HG03175 (cell line): ENCODE results near the gene ETV2.
"Not testable (repeated sequence)": the region's sequence is repeated elsewhere in the genome, so short reads cannot be mapped to it uniquely, and the experiment has no call there.

Experiments used
- ATAC-seq: cut with Tn5 transposase; IDR thresholded peaks from one replicate; pipeline ENCODE4 v1.9.1; 2021; ENCODE audit warnings: mild to moderate bottlenecking, moderate library complexity; ENCODE audit not compliant: unreplicated experiment

The ETV2 gene

GRCh38 chr19:35655600-35655999 lies 14.1 kb downstream of the ETV2 start:
- no peak for ATAC-seq

GRCh38 chr19:35656700-35657099 lies 15.2 kb downstream of the ETV2 start:
- ATAC-seq, result no peak

GRCh38 chr19:35657904-35658700 lies 16.6 kb downstream of the ETV2 start:
- ATAC-seq, result no peak

- no peak for ATAC-seq
These were observed 20.4 kb downstream of the ETV2 start for GRCh38 chr19:35661995-35662340.

GRCh38 chr19:35663981-35664380 lies 22.4 kb downstream of the ETV2 start:
- no peak for ATAC-seq

- ATAC-seq, result no peak
These were observed 23.6 kb downstream of the ETV2 start for GRCh38 chr19:35665157-35665556.

- ATAC-seq, result no peak
These were observed 24.1 kb downstream of the ETV2 start for GRCh38 chr19:35665604-35666003.

- no peak for ATAC-seq
These were observed 24.8 kb downstream of the ETV2 start, which contains the start of gene UPK1A for GRCh38 chr19:35666251-35666913. Gene UPK1A, plus strand, starts transcription at chr19:35666517. Its CDS starts 296 bp downstream, at chr19:35666813.

GRCh38 chr19:35669566-35669965 lies 28.0 kb downstream of the ETV2 start:
- no peak for ATAC-seq

- no peak for ATAC-seq
These were observed 28.4 kb downstream of the ETV2 start for GRCh38 chr19:35669974-35670373.

GRCh38 chr19:35670686-35671085 lies 29.1 kb downstream of the ETV2 start:
- ATAC-seq, result no peak

- no peak for ATAC-seq
These were observed 30.3 kb downstream of the ETV2 start for GRCh38 chr19:35671818-35672217.

- no peak for ATAC-seq
These were observed 31.7 kb downstream of the ETV2 start for GRCh38 chr19:35673121-35673804.

- ATAC-seq, result no peak
These were observed 34.1 kb downstream of the ETV2 start for GRCh38 chr19:35675589-35676140.

GRCh38 chr19:35689836-35690235 lies 48.3 kb downstream of the ETV2 start:
- no peak for ATAC-seq

- ATAC-seq, result not testable (repeated sequence)
These were observed 49.6 kb downstream of the ETV2 start for GRCh38 chr19:35691106-35691505.

- no peak for ATAC-seq
These were observed 50.5 kb downstream of the ETV2 start for GRCh38 chr19:35692010-35692409.

- no peak for ATAC-seq
These were observed 51.9 kb downstream of the ETV2 start for GRCh38 chr19:35693422-35693821.

- ATAC-seq, result peak; percentile 82
These were observed 52.5 kb downstream of the ETV2 start for GRCh38 chr19:35693835-35694599.
